GM21786 (cell line): Measurements from ENCODE around the gene WASF3.
"Not testable (repeated sequence)": the region's sequence is repeated elsewhere in the genome, so short reads cannot be mapped to it uniquely, and the experiment has no call there.

Source experiments
- ATAC-seq: cut with Tn5 transposase; IDR thresholded peaks from one replicate; pipeline ENCODE4 v1.9.1; 2021; ENCODE audit not compliant: unreplicated experiment

The WASF3 gene

GRCh38 chr13:26708007-26708297 is 150.5 kb downstream of the WASF3 start:
- ATAC-seq, result no peak

GRCh38 chr13:26709461-26709860 is 152.0 kb downstream of the WASF3 start:
- no peak for ATAC-seq

- ATAC-seq, result no peak
These were observed 152.7 kb downstream of the WASF3 start for GRCh38 chr13:26710166-26710565.

- ATAC-seq, result no peak
These were observed 153.7 kb downstream of the WASF3 start for GRCh38 chr13:26711211-26711610.

GRCh38 chr13:26713341-26713740 is 155.9 kb downstream of the WASF3 start:
- no peak for ATAC-seq

- no peak for ATAC-seq
These were observed 159.5 kb downstream of the WASF3 start for GRCh38 chr13:26716984-26717383.

GRCh38 chr13:26718146-26718545 is 160.7 kb downstream of the WASF3 start:
- no peak for ATAC-seq

GRCh38 chr13:26718872-26719271 is 161.4 kb downstream of the WASF3 start:
- ATAC-seq, result no peak

- no peak for ATAC-seq
These were observed 162.0 kb downstream of the WASF3 start for GRCh38 chr13:26719356-26719945.

- peak; percentile 58 for ATAC-seq
These were observed 164.0 kb downstream of the WASF3 start for GRCh38 chr13:26721251-26722121.

GRCh38 chr13:26722321-26722720 is 164.8 kb downstream of the WASF3 start:
- no peak for ATAC-seq

GRCh38 chr13:26723620-26724019 is 166.1 kb downstream of the WASF3 start:
- not testable (repeated sequence) for ATAC-seq

GRCh38 chr13:26726684-26727083 is 169.2 kb downstream of the WASF3 start:
- ATAC-seq, result no peak

GRCh38 chr13:26727122-26727521 is 169.6 kb downstream of the WASF3 start:
- no peak for ATAC-seq

GRCh38 chr13:26727633-26728032 is 170.2 kb downstream of the WASF3 start:
- no peak for ATAC-seq

GRCh38 chr13:26735677-26736076 is 178.2 kb downstream of the WASF3 start:
- no peak for ATAC-seq
